SU-DHL-6 (cell line): ENCODE data around the gene KCNK16.

Experiments used
- H2AFZ ChIP-seq: fragments of 200-600 bp; sonication (generic); 2 replicates; pipeline ENCODE4 v1.6.1; 2014; ENCODE audit warnings: low read depth, mild to moderate bottlenecking, moderate library complexity, mixed read lengths, antibody characterized with exemption, low read length; ENCODE audit not compliant: severe bottlenecking
- H3F3A ChIP-seq: fragments of 200-600 bp; shearing (Covaris generic); 2 replicates; pipeline ENCODE4 v1.6.0; 2016; ENCODE audit warnings: antibody characterized with exemption, mild to moderate bottlenecking; ENCODE audit not compliant: insufficient read depth
- H3K27ac ChIP-seq: fragments of 200-600 bp; sonication (generic); 2 replicates; pipeline ENCODE4 v1.5.1; 2016; ENCODE audit warnings: low read depth, mild to moderate bottlenecking, low read length, moderate library complexity, mixed read lengths
- H3K27me3 ChIP-seq: fragments of 200-600 bp; sonication (generic), shearing (Covaris generic); 2 replicates; pipeline ENCODE4 v1.6.0; 2014; ENCODE audit warnings: mild to moderate bottlenecking, low read length
- H3K36me3 ChIP-seq: fragments of 200-600 bp; sonication (generic); 2 replicates; pipeline ENCODE4 v1.6.1; 2014; ENCODE audit warnings: mild to moderate bottlenecking, low read length, mixed read lengths
- H3K4me2 ChIP-seq: fragments of 300-600, 200-600 bp; shearing (Covaris generic), sonication (generic); 2 replicates; pipeline ENCODE4 v1.6.0; 2014; ENCODE audit warnings: low read length, low read depth, mild to moderate bottlenecking; ENCODE audit not compliant: poor library complexity, severe bottlenecking
- H3K4me3 ChIP-seq: fragments of 200-600 bp; sonication (generic); 2 replicates; pipeline ENCODE4 v1.5.1; 2014; ENCODE audit warnings: antibody characterized with exemption, low read length, mild to moderate bottlenecking, mixed read lengths; ENCODE audit not compliant: insufficient read depth, poor library complexity, severe bottlenecking
- H3K79me2 ChIP-seq: fragments of 200-600 bp; sonication (generic); 2 replicates; pipeline ENCODE4 v1.6.1; 2014; ENCODE audit warnings: mild to moderate bottlenecking, low read length, moderate library complexity; ENCODE audit not compliant: insufficient read depth
- H3K9ac ChIP-seq: fragments of 200-600 bp; sonication (generic); 2 replicates; pipeline ENCODE4 v1.7.0; 2014; ENCODE audit warnings: mild to moderate bottlenecking, low read length
- H3K9me2 ChIP-seq: fragments of 200-600 bp; sonication (generic); replicated peaks from 2 replicates; pipeline ENCODE4 v1.6.1; 2014; ENCODE audit warnings: low read length; ENCODE audit not compliant: insufficient read depth
- H3K9me3 ChIP-seq: fragments of 200-600 bp; sonication (generic); 2 replicates; pipeline ENCODE4 v1.6.1; 2014; ENCODE audit warnings: low read length, mixed read lengths; ENCODE audit not compliant: insufficient read depth
- H4K20me1 ChIP-seq: fragments of 200-600 bp; sonication (generic); 2 replicates; pipeline ENCODE4 v1.6.1; 2014; ENCODE audit warnings: low read depth, mild to moderate bottlenecking, antibody characterized with exemption, low read length, moderate library complexity, mixed read lengths
- EZH2phosphoT487 ChIP-seq: fragments of 200-600 bp; sonication (generic), shearing (Covaris generic); conservative IDR thresholded peaks from 2 replicates; pipeline ENCODE4 v1.6.1; 2018; ENCODE audit warnings: mild to moderate bottlenecking, antibody characterized with exemption, low read length, moderate library complexity, mixed read lengths
- TF ChIP-seq, protein P1 (sequence below): fragments of 200-600 bp; sonication (generic); IDR thresholded peaks from one replicate; pipeline ENCODE4 v1.5.1; 2017; ENCODE audit warnings: antibody characterized with exemption, mild to moderate bottlenecking, low read length, moderate library complexity; ENCODE audit not compliant: insufficient read depth, poor library complexity, severe bottlenecking

The KCNK16 gene

DNA sequence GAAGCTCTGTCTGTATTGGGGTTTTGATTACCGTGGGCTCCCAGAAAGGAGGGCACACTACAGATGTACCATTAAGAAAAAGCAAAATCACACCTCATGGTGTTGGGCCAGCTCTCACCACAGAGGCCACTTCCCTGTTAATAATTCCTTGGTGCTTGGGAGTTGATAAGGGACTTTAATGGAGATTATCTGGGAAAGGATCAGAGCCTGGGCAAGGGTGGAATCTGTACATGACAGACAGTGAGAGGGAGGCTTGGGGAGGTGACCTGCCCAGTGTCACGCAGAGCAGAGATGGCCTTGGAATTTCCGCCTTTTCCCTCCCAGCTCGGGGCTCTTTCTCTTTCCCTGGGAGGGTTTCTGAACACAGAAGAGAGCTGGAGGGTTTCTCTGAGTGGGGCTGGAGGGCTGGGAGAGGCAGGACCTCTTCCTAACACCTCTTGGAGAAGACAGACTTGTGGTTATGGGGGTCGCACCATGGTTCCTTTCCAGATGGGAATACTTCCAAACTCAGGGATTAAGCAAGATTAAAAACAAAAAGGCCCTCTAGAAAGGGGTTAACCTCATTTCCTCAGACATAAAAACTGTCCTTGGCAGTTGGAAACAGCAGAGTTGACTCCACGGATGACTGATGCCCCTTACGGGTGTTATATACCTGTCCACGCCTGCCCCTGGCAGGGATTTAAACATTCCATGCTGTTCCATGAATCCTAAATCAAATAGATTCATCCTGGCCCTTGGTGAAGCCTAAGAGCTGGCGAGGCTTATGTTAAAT is 16.8 kb upstream of the KCNK16 start:
- Histone ChIP-seq H3K9me3 (no peaks in the 10 kb centered on the region), H3K79me2 (no peaks in the 10 kb centered on the region), H3K4me3 (no peak overlapping the region), H3K36me3 (no peaks in the 10 kb centered on the region), H2AFZ (no peak overlapping the region), H3K27me3 (no peaks in the 10 kb centered on the region), H3K27ac (no peak overlapping the region), H3K9me2 (no peaks in the 10 kb centered on the region), H3K9ac (no peak overlapping the region), H3F3A (no peaks in the 10 kb centered on the region), H4K20me1 (no peaks in the 10 kb centered on the region), H3K4me2 (no peak overlapping the region)
- TF ChIP-seq, protein P1, sequence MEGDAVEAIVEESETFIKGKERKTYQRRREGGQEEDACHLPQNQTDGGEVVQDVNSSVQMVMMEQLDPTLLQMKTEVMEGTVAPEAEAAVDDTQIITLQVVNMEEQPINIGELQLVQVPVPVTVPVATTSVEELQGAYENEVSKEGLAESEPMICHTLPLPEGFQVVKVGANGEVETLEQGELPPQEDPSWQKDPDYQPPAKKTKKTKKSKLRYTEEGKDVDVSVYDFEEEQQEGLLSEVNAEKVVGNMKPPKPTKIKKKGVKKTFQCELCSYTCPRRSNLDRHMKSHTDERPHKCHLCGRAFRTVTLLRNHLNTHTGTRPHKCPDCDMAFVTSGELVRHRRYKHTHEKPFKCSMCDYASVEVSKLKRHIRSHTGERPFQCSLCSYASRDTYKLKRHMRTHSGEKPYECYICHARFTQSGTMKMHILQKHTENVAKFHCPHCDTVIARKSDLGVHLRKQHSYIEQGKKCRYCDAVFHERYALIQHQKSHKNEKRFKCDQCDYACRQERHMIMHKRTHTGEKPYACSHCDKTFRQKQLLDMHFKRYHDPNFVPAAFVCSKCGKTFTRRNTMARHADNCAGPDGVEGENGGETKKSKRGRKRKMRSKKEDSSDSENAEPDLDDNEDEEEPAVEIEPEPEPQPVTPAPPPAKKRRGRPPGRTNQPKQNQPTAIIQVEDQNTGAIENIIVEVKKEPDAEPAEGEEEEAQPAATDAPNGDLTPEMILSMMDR = no peak
- TF ChIP-seq EZH2phosphoT487 = no peak

DNA sequence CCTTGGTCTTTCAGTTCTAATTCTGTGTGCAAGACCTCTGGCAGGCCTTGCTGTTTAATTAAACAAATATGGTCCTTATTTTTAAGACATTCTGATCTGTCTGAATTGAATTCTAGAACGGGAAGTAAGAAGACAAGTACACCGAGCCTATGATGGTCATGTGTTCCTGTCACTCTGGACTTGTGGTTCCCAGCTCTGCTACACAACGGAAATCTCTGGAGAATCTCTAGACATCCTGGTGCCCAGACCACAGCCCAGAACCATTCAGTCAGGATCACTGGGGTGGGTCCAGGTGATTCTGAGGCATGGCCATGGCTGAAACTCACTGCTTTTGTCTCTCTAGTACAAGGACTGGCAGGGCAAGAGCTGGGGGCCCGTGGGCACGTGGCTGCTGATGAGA is 15.9 kb upstream of the KCNK16 start:
- no peak overlapping the region for H3K27ac ChIP-seq
- no peaks in the 10 kb centered on the region for H3K9me3 ChIP-seq
- no peaks in the 10 kb centered on the region for H4K20me1 ChIP-seq
- H3K4me3 ChIP-seq = no peak overlapping the region
- H3K36me3 ChIP-seq = no peaks in the 10 kb centered on the region
- H3K79me2 ChIP-seq = no peaks in the 10 kb centered on the region
- H3K4me2 ChIP-seq = no peak overlapping the region
- no peak overlapping the region for H2AFZ ChIP-seq
- H3K27me3 ChIP-seq = no peaks in the 10 kb centered on the region
- no peak overlapping the region for H3K9ac ChIP-seq
- TF ChIP-seq, protein P1 = no peak
- no peak for TF ChIP-seq EZH2phosphoT487
- no peaks in the 10 kb centered on the region for H3F3A ChIP-seq
- H3K9me2 ChIP-seq = no peaks in the 10 kb centered on the region

DNA sequence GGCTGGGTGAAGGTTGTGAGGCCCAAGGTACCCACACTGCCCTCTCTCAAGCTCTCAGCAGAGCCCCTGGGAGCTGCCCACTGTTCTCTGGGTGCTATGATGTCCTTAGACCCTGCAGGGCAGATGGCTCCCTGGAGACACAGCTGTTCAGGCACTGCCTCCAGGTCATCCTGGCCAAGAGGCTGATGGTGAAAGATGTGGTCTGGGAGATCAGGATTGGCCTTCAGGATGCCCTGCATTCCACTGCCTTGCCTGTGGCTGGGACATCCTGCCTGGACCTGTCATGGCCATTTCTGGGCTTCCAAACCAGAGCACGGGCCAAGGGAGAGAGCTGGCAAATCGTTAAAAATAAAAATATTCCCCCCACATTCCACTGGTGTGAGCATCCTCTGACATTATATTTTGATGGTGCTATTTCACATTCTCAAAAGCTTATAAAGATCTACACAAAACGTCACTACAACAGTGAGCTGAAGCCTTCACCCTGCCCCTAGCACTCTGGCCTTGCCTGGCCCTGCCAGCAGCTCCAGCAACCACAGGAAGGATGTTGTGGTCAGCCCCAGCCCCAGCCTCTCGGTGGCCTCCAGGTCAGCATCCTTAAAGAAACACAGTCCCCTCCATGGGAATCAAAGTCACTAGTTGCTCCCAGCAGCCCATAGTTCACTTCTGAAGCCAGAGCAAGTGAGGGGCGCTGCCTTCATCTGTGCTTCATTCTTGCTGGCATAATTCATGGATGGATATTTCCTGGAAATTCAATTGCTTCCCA is 13.5 kb upstream of the KCNK16 start:
- no peaks in the 10 kb centered on the region for H3K36me3 ChIP-seq
- no peak overlapping the region for H3K9ac ChIP-seq
- no peak overlapping the region for H3K27ac ChIP-seq
- no peaks in the 10 kb centered on the region for H3F3A ChIP-seq
- no peaks in the 10 kb centered on the region for H3K9me3 ChIP-seq
- no peaks in the 10 kb centered on the region for H4K20me1 ChIP-seq
- H3K4me2 ChIP-seq = no peak overlapping the region
- no peaks in the 10 kb centered on the region for H3K27me3 ChIP-seq
- no peak overlapping the region for H3K4me3 ChIP-seq
- H2AFZ ChIP-seq = no peak overlapping the region
- no peaks in the 10 kb centered on the region for H3K9me2 ChIP-seq
- no peaks in the 10 kb centered on the region for H3K79me2 ChIP-seq
- TF ChIP-seq, protein P1 = no peak
- no peak for TF ChIP-seq EZH2phosphoT487
